GM18873 (cell line): Measurements from ENCODE around the gene HOXA11.

Experiments
- ATAC-seq: cut with Tn5 transposase; IDR thresholded peaks from one replicate; pipeline ENCODE4 v1.9.1; 2021; ENCODE audit warnings: mild to moderate bottlenecking, moderate library complexity, moderate number of reproducible peaks; ENCODE audit not compliant: unreplicated experiment, low FRiP score

HOXA11 gene

GRCh38 chr7:27139334-27140125 is 45.5 kb downstream of the HOXA11 start:
- no peak for ATAC-seq

GRCh38 chr7:27138985-27139333 is 46.1 kb downstream of the HOXA11 start:
- ATAC-seq = no peak

GRCh38 chr7:27138472-27138871 is 46.6 kb downstream of the HOXA11 start:
- ATAC-seq = no peak

GRCh38 chr7:27137640-27138315 is 47.3 kb downstream of the HOXA11 start:
- ATAC-seq = no peak

GRCh38 chr7:27134392-27134791 is 50.6 kb downstream of the HOXA11 start:
- ATAC-seq = no peak

GRCh38 chr7:27133409-27134231 is 51.4 kb downstream of the HOXA11 start:
- no peak for ATAC-seq

- no peak for ATAC-seq
These were observed 52.1 kb downstream of the HOXA11 start for GRCh38 chr7:27132978-27133377.

- ATAC-seq = no peak
These were observed 52.8 kb downstream of the HOXA11 start for GRCh38 chr7:27132214-27132613.

- ATAC-seq = no peak
These were observed 53.6 kb downstream of the HOXA11 start for GRCh38 chr7:27131390-27131819.
